ENCODE data around the gene IZUMO1. TPM values are rescaled to one million over a fixed set of nuclear protein-coding genes. Genes with fewer than 3 reads are reported as not detected.

The IZUMO1 gene
- total RNA-seq, 1 donor from 2014 or later = 0.19 TPM

GRCh38 chr19:48711106-48711662, 35.5 kb downstream of the IZUMO1 start:
- Histone ChIP-seq H3K36me3 (no peaks in the 10 kb centered on the region), H3F3A (ENCODE audit: low read depth) (peaks cover 28% of the 10 kb centered on the region), H3K4me1 (peaks cover 5% of the 10 kb centered on the region), H3K79me2 (ENCODE audit: low read depth) (no peaks in the 10 kb centered on the region), H3K27me3 (no peaks in the 10 kb centered on the region), H4K20me1 (ENCODE audit: low read depth) (no peaks in the 10 kb centered on the region), H3K9me3 (ENCODE audit: low read depth) (no peaks in the 10 kb centered on the region), H3K9ac (no peak overlapping the region), H3K4me2 (no peak overlapping the region), H3K4me3 (no peak overlapping the region), H2AFZ (replicated peaks) (no peak overlapping the region), H3K27ac (no peak overlapping the region)
- Mint-ChIP-seq H3K4me1 (peaks cover 20% of the 10 kb centered on the region), H3K36me3 (peaks cover 4% of the 10 kb centered on the region), H3K4me3 (peak overlapping the region; percentile 64), H3K27me3 (ENCODE audit: insufficient read depth, low read depth) (peaks cover 3% of the 10 kb centered on the region), H3K27ac (no peak overlapping the region), H3K9me3 (no peaks in the 10 kb centered on the region)
- TF ChIP-seq EZH2 (IDR thresholded peaks at IDR 0.05) (no peak), CTCF (IDR thresholded peaks at IDR 0.05) (no peak), EZH2phosphoT487 (IDR thresholded peaks at IDR 0.05) (no peak)
- DNase-seq (ENCODE audit: low spot score) = no peak

GRCh38 chr19:48708471-48708870, 38.2 kb downstream of the IZUMO1 start:
- H3K36me3 Mint-ChIP-seq = peaks cover 12% of the 10 kb centered on the region
- Histone ChIP-seq H3K36me3 (no peaks in the 10 kb centered on the region), H3F3A (ENCODE audit: low read depth) (peaks cover 12% of the 10 kb centered on the region), H3K79me2 (ENCODE audit: low read depth) (no peaks in the 10 kb centered on the region), H3K4me3 (no peak overlapping the region), H3K27me3 (no peaks in the 10 kb centered on the region), H3K27ac (no peak overlapping the region), H3K9me3 (ENCODE audit: low read depth) (no peaks in the 10 kb centered on the region), H4K20me1 (ENCODE audit: low read depth) (no peaks in the 10 kb centered on the region), H3K9ac (no peak overlapping the region), H3K4me2 (no peak overlapping the region), H2AFZ (replicated peaks) (no peak overlapping the region), H3K4me1 (peaks cover 5% of the 10 kb centered on the region)
- H3K27me3 Mint-ChIP-seq (ENCODE audit: insufficient read depth, low read depth) = peaks cover 2% of the 10 kb centered on the region
- H3K4me3 Mint-ChIP-seq = no peak overlapping the region
- H3K4me1 Mint-ChIP-seq = peaks cover 7% of the 10 kb centered on the region
- no peak overlapping the region for H3K27ac Mint-ChIP-seq
- TF ChIP-seq EZH2 (IDR thresholded peaks at IDR 0.05) = no peak
- TF ChIP-seq CTCF (IDR thresholded peaks at IDR 0.05) = no peak
- no peak for TF ChIP-seq EZH2phosphoT487 (IDR thresholded peaks at IDR 0.05)
- no peak for DNase-seq (ENCODE audit: low spot score)
- peaks cover 2% of the 10 kb centered on the region for H3K9me3 Mint-ChIP-seq

DNA sequence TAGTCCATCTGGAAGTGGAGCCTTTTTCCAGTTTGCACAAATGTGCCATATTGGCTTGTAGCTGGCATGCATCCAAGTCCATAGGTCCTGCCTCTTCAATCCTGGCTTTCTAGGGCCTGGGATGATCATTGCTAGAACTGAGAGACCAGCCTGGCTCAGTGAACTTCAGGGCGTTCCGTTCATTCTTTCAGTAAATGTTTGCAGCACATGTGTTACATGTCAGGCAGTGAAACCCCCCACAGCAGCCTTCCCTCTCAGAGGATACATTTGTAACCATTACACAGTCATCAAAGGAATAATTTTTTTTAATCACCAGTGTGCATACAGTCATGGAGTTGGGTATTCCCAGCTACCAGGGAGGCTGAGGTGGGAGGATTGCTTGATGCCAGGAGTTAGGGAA, 41.3 kb downstream of the IZUMO1 start:
- DNase-seq (ENCODE audit: low spot score) = no peak
- no peaks in the 10 kb centered on the region for H3K4me1 ChIP-seq
- no peak overlapping the region for H3K4me3 ChIP-seq
- no peak overlapping the region for H3K9ac ChIP-seq
- Mint-ChIP-seq H3K9me3 (peaks cover 2% of the 10 kb centered on the region), H3K4me3 (no peak overlapping the region), H3K27ac (no peak overlapping the region), H3K27me3 (ENCODE audit: insufficient read depth, low read depth) (no peaks in the 10 kb centered on the region), H3K36me3 (peaks cover 18% of the 10 kb centered on the region), H3K4me1 (no peaks in the 10 kb centered on the region)
- no peaks in the 10 kb centered on the region for H3K27me3 ChIP-seq
- H4K20me1 ChIP-seq (ENCODE audit: low read depth) = no peaks in the 10 kb centered on the region
- H3F3A ChIP-seq (ENCODE audit: low read depth) = no peaks in the 10 kb centered on the region
- no peak for TF ChIP-seq EZH2 (IDR thresholded peaks at IDR 0.05)
- TF ChIP-seq CTCF (IDR thresholded peaks at IDR 0.05) = no peak
- no peak for TF ChIP-seq EZH2phosphoT487 (IDR thresholded peaks at IDR 0.05)
- no peaks in the 10 kb centered on the region for H3K9me3 ChIP-seq (ENCODE audit: low read depth)
- H2AFZ ChIP-seq (replicated peaks) = no peak overlapping the region
- H3K27ac ChIP-seq = no peak overlapping the region
- no peaks in the 10 kb centered on the region for H3K36me3 ChIP-seq
- no peaks in the 10 kb centered on the region for H3K79me2 ChIP-seq (ENCODE audit: low read depth)
- no peak overlapping the region for H3K4me2 ChIP-seq

All from neural progenitor cell (in vitro differentiated cells).